SU-DHL-6 (cell line): ENCODE data around the gene SLC27A1.

Experiments used
- EZH2phosphoT487 ChIP-seq: fragments of 200-600 bp; sonication (generic), shearing (Covaris generic); conservative IDR thresholded peaks from 2 replicates; pipeline ENCODE4 v1.6.1; 2018; ENCODE audit warnings: mild to moderate bottlenecking, antibody characterized with exemption, low read length, moderate library complexity, mixed read lengths
- TF ChIP-seq, protein P1 (sequence below): fragments of 200-600 bp; sonication (generic); IDR thresholded peaks from one replicate; pipeline ENCODE4 v1.5.1; 2017; ENCODE audit warnings: antibody characterized with exemption, mild to moderate bottlenecking, low read length, moderate library complexity; ENCODE audit not compliant: insufficient read depth, poor library complexity, severe bottlenecking

GRCh38 chr19:17553256-17553655, 82.9 kb downstream of the SLC27A1 start:
- TF ChIP-seq, protein P1, sequence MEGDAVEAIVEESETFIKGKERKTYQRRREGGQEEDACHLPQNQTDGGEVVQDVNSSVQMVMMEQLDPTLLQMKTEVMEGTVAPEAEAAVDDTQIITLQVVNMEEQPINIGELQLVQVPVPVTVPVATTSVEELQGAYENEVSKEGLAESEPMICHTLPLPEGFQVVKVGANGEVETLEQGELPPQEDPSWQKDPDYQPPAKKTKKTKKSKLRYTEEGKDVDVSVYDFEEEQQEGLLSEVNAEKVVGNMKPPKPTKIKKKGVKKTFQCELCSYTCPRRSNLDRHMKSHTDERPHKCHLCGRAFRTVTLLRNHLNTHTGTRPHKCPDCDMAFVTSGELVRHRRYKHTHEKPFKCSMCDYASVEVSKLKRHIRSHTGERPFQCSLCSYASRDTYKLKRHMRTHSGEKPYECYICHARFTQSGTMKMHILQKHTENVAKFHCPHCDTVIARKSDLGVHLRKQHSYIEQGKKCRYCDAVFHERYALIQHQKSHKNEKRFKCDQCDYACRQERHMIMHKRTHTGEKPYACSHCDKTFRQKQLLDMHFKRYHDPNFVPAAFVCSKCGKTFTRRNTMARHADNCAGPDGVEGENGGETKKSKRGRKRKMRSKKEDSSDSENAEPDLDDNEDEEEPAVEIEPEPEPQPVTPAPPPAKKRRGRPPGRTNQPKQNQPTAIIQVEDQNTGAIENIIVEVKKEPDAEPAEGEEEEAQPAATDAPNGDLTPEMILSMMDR: no peak
- no peak for TF ChIP-seq EZH2phosphoT487
